ENCODE data around the gene GTPBP4. TPM values are rescaled to one million over a fixed set of nuclear protein-coding genes. Genes with fewer than 3 reads are reported as not detected.
"Not testable (repeated sequence)": the region's sequence is repeated elsewhere in the genome, so short reads cannot be mapped to it uniquely, and the experiment has no call there.

Gene GTPBP4
- total RNA-seq, 1 experiment from 2014 or later: 71.4 TPM

DNA sequence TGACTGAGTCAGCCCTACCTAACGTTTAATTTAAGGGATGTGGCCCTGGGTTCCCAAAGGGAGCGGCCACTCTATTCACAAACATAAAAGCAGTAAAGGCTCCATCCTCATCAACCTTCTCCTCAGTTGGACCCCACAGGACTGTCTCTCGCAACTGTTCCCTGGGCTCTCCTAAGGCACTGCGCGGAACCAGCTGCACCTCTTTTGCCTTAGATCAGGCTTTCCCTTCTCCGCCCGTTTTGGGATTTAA is 689 bp upstream of the GTPBP4 start:
- no peak for DNase-seq (ENCODE audit: extremely low read depth, low read depth)

DNA sequence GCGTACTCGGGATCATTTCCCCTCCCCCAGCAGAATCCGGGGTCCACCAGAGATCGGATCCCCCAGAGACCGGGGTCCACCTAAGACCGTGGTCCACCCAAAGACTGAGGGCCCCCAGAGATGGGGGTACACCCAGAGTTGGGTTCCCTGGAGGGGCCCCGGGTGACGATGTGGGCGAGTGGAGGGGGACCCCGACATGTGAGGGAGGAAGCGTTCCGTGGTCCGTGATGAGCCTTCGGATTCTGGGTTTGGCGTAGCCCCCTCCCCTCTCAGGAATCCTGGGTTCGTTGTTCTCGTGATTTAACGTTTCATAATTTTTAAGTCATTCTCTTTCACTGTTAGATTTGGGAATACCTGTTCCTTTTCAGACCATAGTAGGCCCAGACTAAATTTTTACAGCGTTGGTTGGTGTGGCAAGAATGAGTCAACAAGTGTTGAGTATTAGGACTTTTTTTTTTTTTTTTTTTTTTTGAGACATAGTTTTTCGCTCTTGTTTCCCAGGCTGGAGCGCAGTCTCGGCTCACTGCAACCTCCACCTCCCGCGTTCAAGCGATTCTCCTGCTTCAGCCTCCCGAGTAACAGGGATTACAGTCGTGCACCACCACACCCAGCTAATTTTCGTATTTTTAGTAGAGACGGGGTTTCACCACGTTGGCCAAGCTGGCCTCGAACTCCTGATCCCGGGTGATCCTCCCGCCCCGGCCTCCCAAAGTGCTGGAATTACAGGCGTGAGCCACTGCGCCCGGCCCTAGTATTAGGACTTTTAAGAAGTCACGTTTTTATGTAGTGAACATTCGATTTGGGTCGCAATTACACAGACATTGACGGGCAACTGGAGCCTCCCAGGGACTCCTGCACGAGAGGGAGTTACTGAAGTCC is 672 bp downstream of the GTPBP4 start:
- DNase-seq (ENCODE audit: extremely low read depth, low read depth): no peak

DNA sequence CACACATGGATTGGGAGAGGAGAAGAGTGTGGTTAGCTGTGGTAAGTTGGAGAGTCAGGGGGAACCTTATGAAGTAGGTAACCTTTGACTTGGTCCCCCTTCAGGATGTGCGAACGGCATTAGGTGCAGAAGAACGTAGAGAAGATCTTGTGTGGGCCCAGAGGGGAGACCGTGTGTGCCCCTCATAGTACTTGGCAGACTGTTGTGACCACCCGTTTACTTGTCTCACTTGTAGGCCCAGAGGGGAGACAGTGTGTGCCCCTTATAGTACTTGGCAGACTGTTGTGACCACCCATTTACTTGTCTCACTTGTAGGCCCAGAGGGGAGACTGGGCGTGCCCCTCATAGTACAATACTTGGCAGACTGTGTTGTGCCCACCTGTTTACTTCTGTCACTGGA is 2.6 kb downstream of the GTPBP4 start:
- no peak for DNase-seq (ENCODE audit: extremely low read depth, low read depth)

DNA sequence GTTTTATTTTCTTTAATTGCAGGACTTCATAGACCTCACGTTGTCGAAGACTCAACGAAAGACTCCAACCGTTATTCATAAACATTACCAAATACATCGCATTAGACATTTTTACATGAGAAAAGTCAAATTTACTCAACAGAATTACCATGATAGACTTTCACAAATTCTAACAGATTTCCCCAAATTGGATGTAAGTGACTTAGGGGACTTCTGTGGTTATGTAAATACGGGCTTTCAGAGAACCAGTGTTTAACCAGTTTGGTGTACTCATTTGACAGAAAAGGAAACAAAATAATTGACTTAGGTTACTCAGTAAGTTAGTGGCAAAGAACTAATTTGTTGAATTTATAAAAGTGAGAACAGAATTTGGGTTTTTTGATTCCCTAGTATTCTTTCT is 4.2 kb downstream of the GTPBP4 start:
- no peak for DNase-seq (ENCODE audit: extremely low read depth, low read depth)

DNA sequence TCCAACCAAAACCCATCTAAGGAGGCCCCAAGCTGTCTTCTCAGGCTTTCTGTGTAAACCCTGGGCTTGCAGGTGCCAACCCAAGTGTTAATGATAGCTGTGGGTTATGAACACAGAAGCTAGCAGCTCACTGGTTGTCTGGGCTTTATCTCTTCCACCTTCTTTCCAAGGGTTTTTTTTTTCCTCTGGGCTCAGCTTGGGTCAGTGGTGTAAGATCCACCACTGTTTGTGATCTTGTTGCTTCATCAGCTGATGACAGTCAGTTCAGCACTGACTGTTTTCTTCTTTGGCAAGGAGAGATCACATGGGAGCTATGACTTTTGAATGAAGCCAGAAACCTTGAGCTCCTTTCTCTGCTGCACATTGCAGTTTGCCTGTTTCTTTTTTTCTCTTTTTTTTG is 4.6 kb downstream of the GTPBP4 start:
- DNase-seq (ENCODE audit: extremely low read depth, low read depth): no peak

DNA sequence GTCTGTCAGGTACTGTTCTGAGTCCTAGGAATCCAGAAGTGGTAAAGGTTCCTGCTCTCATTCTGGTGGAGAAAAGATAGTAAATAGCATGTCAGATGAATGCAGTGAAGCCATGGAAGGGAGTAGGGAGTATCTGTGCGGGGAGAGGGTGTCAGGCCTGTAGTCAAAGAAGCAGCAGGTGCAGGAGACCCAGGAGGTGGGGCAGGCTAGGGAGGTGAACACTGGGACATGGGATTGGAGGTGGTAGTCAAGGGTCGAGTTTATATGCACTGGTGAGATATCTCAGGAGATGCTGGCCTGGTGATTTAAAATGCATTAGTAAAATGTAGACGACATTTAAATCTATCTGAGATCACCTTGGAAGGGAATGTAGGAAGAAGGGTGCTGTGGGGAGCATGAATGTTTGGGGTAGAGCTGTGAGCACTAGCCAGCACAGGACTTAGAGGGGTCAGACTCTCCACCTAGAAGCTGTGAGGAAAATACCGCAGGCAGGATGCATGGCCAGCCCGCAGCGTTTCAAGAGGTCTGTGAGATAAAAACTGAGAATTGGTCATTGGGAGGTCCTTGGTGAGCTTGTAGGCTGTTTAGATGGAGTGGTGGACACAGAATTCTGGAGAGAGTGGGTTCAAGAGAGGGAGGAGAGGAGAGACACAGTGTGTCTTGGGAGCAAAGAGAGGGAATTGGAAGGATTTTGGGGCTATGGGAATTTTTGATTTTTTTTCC is 6.8 kb downstream of the GTPBP4 start:
- no peak for DNase-seq (ENCODE audit: extremely low read depth, low read depth)

DNA sequence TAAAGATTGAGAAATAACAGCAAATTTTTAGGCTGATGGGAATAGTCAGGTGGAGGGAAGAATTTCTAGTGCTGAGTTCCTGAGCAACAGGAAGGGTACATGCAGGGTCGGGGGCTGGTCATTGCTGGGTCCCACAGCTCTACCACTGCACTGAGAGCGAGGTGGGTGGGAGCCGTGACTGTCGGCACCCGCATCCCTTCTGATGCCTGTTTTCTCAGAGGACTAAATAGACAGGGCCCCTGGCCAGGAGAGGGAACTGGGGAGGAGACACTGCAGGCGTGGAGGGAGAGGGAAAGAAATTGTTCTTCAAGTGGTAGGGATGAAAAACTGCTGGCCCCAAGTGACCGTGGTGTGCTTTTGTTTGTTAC is 7.3 kb downstream of the GTPBP4 start:
- no peak for DNase-seq (ENCODE audit: extremely low read depth, low read depth)

DNA sequence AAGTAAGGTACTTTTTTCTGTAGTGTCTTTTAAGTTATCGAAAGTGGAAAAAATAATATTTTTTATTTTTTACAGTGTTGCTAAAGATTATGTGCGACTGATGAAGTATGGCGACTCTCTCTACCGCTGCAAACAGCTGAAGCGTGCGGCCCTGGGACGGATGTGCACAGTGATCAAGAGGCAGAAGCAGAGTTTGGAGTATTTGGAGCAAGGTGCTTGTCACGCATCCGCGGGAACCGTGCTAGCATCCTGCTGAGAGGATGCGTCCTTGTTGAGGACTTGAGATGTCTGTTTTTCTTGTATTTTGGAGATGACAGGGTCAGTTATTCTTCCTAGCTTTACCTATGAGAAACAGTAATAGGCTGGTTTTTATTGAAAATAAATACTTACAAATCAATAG is 7.8 kb downstream of the GTPBP4 start:
- no peak for DNase-seq (ENCODE audit: extremely low read depth, low read depth)

DNA sequence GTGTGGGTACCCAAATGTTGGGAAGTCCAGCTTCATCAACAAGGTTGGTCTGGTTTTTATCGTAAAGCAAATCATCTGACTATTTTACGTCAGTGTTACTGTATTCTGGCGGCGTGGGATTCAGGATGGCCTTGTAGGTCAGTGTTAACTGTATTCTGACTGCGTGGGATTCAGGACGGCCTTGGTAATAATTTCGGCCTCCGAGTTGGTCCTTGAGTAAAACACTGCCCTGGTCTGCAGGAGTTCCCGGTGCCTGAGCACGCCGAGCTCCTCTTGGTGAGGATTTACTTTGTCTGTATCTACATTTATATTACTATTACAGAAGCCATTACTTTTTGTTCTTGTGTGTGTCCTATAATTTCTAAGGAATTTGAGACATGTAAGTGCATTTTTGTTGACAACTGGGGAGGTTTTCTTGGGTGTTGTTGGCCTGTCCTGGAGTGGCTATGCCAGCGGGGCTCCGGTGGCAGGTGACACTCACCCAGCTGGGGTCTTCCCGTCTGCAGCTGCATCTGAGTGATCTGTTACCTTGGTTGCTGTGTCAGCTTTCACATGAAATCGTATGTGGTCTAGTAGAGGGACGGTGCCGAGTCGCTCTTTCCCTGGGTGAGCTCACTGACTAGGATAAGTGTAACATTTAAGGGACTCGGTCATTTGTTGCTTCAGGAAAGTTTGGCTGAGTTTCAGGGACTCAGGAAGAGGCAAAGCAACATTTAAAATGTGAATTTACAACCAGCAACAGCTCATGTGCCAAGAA is 9.2 kb downstream of the GTPBP4 start:
- DNase-seq (ENCODE audit: extremely low read depth, low read depth): no peak

DNA sequence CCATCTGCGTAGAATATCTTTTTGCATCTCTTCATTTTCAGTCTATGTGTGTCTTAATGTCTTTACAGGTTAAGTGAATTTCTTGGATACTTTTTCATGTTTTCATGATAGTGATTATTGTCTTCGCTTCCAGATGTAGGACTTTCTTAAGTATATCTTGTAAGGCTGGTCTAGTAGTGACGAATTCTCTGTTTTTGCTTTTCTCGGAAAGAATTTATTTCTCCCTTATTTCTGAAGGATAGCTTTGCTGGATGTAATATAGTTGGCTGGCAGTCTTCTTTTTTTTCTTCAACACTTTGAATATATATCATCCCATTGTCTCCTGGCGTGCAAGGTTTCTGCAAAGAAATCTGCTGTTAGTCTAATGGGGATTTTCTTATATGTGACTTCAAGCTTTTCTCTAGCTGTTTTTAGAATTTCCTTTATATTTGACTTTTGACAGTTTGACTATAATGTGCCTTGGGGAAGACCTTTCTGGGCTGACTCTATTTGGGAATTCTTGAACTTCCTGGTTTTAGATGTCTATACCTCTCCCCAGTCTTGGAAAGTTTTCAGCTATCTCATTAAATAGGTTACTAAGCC is 14.3 kb downstream of the GTPBP4 start:
- no peak for DNase-seq (ENCODE audit: extremely low read depth, low read depth)

DNA sequence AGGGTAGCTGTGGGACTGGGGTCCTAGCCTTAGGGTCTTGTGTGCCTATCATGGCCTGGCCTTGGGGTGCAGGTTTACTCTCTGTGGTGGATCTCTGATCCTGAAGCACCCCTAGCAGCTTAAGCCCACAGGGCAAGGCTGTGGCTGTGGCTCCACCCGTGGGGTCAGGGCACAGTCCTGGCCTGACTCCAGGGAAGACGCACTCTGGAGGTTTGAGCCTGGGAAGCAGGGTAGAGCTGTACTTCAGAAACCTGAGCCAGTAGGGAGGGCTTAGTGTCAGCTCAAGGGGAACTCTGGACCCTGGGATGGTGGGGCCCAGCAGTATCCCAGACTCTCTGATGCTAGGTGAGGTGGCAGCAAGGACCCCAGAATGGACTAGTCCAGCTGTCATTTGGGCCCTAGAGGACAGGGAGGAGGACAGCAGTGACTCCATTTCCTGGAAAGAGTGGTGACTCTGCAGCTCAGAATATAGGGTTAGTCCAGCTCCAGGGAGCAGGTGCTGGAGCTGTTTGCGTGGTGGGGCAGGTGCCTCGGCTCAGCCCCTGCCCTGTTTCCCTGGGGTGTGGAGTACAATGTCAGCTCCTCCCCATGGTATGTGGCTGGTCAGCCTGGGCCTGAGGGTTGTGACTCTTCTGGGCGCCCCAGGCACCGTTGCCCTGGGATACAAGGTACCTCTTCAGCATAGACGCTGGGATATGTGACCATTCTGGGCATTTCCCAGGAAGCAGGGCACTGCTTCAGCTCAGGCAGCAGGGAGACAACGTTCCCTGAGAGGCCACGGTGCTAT is 15.8 kb downstream of the GTPBP4 start:
- DNase-seq (ENCODE audit: extremely low read depth, low read depth): no peak

DNA sequence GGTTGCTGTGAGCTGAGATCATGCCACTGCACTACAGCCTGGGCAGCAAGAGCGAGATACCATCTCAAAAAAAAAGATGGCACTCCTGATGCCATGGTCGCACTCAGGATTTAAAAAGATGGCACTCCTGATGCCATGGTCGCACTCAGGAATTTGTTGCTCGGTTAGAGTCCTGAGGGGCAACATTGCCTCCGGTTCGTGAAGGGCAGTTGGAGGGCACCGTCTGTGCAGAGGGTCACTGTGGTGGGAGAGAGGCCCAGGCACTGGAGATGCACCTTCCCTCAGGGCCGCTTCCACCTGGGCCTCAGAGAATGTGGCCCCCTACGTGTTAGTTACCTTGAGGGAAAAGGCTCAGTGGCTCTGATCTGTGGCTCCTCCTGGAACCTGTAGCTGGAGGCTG is 18.3 kb downstream of the GTPBP4 start:
- no peak for DNase-seq (ENCODE audit: extremely low read depth, low read depth)

DNA sequence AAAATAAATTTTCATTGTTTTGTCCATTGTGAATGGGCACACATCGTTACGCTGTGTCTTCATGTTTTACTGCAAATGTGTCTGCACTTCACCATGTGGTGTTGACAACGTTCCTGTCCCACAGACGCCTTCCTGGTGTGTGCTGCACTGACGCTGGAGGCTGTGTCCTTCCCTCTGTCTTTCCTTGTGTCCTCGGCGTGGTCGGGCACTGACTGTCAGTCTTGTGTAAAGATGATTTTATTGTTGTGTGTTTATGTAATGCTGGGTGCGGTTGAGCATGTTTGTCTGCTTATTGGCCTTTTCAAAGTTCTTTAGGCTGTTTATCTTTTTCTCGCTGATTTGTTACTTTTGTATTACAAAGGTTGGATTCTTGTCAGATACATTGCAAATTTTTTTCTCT is 19.3 kb downstream of the GTPBP4 start:
- DNase-seq (ENCODE audit: extremely low read depth, low read depth): no peak

DNA sequence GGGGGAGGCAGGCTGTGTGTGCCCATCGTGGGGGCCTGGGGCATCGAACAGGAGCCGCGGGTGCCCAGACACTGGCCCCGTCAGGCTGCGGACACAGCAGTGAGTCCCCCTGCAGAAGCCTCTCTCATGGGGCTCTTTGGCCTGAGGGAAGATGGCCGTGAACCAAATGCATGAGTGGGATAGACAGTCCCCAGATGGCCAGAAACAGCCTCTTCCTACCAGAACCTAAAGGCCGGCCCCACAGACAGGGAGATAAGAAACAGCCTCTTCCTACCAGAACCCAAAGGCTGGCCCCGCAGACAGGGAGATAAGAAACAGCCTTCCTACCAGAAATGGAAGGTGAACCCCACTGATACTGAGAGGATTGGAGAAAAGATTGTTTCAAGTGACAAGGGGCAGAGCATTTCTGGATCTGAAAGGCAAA is 20.8 kb downstream of the GTPBP4 start:
- no peak for DNase-seq (ENCODE audit: extremely low read depth, low read depth)

DNA sequence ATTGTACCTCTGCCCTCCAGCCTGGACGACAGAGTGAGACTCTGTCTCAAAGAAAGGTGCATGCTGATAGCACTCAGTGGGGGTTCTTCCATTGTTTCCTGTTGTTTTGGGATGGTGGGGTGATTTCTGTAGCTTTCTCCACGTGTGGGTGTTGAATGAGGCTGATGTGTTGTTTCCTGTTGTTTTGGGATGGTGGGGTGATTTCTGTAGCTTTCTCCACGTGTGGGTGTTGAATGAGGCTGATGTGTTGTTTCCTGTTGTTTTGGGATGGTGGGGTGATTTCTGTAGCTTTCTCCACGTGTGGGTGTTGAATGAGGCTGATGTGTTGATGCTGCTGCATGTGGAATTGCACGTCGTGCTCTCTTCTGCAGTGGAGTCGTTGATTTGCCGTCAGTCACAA is 21.7 kb downstream of the GTPBP4 start:
- DNase-seq (ENCODE audit: extremely low read depth, low read depth): not testable (repeated sequence)

DNA sequence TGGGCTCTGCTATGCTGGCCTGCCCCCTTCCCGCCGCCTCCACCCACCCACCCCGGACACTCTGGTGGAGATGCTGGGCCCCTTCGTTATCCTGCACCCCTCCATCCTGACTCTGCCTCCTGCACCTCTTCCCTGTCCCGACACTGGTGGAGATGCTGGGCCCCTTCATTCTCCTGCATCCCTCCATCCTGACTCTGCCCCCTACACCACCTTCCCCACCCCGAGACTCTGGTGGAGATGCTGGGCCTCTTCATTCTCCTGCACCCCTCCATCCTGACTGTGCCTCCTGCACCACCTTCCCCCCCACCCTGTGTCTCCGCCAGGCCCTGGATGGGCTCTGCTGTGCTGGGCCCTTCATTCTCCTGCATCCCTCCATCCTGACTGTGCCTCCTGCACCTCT is 22.5 kb downstream of the GTPBP4 start:
- DNase-seq (ENCODE audit: extremely low read depth, low read depth): no peak

DNA sequence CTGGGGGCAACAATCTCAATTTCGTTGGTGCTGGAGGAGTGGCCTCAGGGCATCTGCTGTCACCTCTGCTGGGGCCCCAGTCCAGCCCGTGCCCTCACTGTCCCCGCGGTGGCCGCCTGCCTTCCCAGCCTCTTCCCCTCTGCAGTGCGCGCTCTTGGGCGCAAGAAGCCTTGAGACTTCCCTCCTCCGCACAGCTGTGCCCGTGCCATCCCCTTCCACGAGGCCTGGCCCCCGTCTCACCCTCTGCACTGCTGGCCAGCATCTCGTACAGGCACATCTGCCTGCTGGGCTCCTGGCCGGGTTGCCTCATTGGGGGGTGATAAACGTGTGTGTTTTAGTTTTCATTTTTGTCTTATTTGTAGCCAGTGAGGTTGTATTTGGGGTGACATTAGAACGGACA is 23.5 kb downstream of the GTPBP4 start:
- no peak for DNase-seq (ENCODE audit: extremely low read depth, low read depth)

DNA sequence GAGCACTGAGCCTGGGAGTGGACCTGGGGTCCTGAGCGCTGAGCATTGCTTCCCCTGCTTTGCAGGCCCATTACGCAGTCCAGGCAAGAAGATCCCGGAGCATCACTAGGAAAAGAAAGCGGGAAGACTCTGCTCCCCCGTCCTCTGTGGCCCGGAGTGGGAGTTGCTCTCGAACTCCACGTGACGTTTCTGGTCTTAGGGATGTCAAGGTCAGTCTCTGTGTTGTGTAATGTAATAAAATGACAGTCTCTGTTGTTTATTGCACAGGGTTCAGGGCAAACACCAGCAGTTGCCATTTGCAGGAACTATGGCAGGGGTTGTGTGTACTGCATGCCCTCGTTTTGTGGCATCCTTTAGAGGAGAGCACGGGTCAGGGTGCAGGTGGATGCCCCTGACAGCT is 27.5 kb downstream of the GTPBP4 start:
- no peak for DNase-seq (ENCODE audit: extremely low read depth, low read depth)

DNA sequence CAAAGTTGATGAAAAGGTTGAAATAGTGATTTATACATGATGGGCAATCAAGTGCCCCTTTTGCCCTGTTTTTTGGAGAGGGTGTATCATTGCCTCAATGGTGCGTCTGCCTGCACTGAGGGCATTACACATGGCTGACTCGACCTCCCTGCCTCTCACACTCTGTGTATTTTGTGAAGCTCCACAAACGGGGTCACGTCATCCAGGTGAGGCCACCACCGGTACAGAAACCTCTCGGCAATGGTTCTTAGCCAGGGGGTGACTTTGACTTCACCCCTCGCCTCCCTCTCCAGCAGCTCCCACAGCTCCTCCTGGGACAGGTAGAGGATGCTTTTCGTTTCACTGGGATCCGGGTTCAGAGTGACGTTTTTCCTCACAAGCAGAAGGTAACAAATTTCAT is 31.1 kb downstream of the GTPBP4 start:
- no peak for DNase-seq (ENCODE audit: extremely low read depth, low read depth)

DNA sequence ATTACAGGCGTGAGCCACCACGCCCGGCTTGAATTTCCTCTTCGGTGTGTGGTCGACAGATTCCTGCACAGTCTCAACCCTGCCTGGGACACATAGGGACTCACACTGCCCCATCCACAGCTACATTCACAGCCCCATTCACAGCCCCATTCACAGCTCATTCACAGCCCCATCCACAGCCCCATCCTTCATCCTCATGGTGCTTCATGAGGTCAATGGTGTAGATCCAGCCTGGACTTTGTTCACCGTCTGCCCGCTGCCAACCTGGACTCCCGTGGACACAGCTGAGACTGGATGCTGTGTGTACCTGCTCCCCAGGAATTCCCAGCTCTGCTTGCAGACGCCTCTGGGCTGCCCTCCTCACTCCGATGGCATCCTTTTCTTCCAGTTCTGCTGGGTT is 32.2 kb downstream of the GTPBP4 start:
- DNase-seq (ENCODE audit: extremely low read depth, low read depth): no peak

DNA sequence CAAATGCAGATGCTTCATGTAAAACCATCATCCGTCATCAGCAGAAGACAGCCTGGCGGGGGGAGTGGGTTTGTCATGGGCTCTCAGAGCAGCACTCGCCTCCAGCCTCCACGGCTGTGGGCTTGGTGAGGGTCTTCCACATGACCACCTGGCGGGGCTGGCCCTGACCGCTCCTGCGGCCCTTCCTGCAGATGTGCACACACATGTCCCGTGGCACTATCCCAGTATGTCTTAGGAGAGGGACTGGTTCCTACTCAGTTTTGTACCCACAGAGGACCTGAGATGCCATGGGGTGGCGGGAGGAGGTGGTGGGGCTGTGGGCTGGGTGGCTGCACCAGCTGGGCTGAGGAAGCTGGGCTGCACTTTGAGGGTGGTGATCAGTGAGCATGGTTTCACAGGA is 32.7 kb downstream of the GTPBP4 start:
- no peak for DNase-seq (ENCODE audit: extremely low read depth, low read depth)
